A673 (cell line): Measurements from ENCODE around the gene STX5.

ENCODE experiments used
- EZH2 ChIP-seq: fragments of 200-600 bp; sonication (generic); IDR thresholded peaks from 2 replicates; pipeline ENCODE4 v1.6.1; 2017; ENCODE audit warnings: borderline replicate concordance, low read depth, mild to moderate bottlenecking, mixed read lengths, antibody characterized with exemption, low read length; ENCODE audit not compliant: poor library complexity, severe bottlenecking
- TF ChIP-seq, protein P1 (sequence below): fragments of 300-800, 200-600 bp; sonication (generic); conservative IDR thresholded peaks from 2 replicates; pipeline ENCODE4 v1.5.1; 2017; ENCODE audit warnings: low read depth, mild to moderate bottlenecking, antibody characterized with exemption, low read length, moderate library complexity, mixed read lengths

DNA sequence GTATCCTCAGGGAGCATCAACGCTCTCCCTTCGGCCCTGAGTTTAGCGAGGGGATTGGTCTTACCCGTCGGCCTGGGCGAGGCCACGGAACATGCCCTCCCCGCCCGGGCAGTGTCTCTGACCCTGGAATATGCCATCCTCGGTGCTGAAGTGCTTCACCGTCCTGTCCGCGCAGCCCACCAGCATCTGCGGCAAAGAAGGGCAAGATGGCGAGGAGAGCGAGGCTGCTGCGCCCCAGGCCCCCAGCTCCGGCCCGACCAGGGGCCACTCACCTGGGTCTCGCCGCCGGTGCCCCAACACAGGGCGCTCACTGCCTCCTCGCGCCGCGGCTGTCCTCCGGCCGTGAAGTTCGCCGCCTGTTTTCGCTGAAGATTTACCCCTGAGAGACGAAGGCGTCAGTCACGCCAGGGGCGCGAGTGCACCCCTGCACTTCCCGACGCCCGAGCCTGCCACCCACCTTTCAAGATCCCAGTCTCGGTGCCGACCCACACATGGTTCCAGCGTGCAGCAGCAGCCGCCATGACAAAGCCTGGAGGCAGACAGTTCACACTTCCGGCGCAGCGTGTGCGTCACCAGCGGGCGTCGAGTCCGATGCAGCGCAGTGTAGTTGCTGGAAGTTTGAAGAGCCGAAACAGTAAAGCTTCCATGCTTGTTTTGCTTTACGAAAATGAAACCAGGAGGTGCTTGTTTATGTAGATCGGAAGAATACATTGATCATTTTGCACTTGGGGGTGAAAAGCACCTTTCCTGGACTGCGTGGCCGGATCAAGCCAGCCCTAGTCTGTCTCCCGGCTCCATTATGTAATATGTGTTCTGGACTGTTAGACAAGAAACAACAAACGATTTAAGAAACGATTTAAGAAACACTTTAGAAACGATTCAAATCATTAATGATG, 7.4 kb upstream of the STX5 start, which contains the start of gene WDR74:
- TF ChIP-seq, protein P1, sequence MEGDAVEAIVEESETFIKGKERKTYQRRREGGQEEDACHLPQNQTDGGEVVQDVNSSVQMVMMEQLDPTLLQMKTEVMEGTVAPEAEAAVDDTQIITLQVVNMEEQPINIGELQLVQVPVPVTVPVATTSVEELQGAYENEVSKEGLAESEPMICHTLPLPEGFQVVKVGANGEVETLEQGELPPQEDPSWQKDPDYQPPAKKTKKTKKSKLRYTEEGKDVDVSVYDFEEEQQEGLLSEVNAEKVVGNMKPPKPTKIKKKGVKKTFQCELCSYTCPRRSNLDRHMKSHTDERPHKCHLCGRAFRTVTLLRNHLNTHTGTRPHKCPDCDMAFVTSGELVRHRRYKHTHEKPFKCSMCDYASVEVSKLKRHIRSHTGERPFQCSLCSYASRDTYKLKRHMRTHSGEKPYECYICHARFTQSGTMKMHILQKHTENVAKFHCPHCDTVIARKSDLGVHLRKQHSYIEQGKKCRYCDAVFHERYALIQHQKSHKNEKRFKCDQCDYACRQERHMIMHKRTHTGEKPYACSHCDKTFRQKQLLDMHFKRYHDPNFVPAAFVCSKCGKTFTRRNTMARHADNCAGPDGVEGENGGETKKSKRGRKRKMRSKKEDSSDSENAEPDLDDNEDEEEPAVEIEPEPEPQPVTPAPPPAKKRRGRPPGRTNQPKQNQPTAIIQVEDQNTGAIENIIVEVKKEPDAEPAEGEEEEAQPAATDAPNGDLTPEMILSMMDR: no peak
- TF ChIP-seq EZH2: no peak
